H1 (cell line): ENCODE measurements around the gene NEURL2. TPM values are rescaled to one million over a fixed set of nuclear protein-coding genes. Genes with fewer than 3 reads are reported as not detected.
A peak's percentile ranks its signal among the peaks of the same experiment; 100 is the strongest.

Experiments
- CTCF ChIA-PET: fragments of 300-600 bp; sonication (Branson Sonifier 250); formaldehyde crosslinking; loops from one replicate; lab custom pipeline; 2021; ENCODE audit not compliant: partially characterized antibody; lab: Charles Lee
- POLR2A ChIA-PET: fragments of 300-600 bp; sonication (Branson Sonifier 250); formaldehyde crosslinking; loops from one replicate; lab custom pipeline; 2021; ENCODE audit warnings: inconsistent platforms; ENCODE audit not compliant: partially characterized antibody; lab: Charles Lee
- DNase-seq, 2 experiments: peaks; one replicate each; pipeline versions ENCODE4 v3.0.0 to v3.0.0-alpha.2; 2010 to 2022; ENCODE audit warnings: low spot score in 2 of 2, low read depth in 1 of 2, mixed read lengths in 1 of 2
- FAIRE-seq: peaks from 2 replicates; lab custom pipeline; 2011; peaks lifted over from hg19 to GRCh38; lab: Jason Lieb, UNC
- H2AFZ ChIP-seq: 2 replicates; pipeline ENCODE4 v1.8.1; 2012; ENCODE audit warnings: low read length, inconsistent platforms
- H2AK5ac ChIP-seq: 2 replicates; pipeline ENCODE4 v1.6.1; 2013; ENCODE audit warnings: low read depth, low read length
- H2BK120ac ChIP-seq: replicated peaks from 2 replicates; pipeline ENCODE3; 2013; ENCODE audit warnings: low read depth, low read length, inconsistent platforms
- H2BK12ac ChIP-seq: 2 replicates; pipeline ENCODE4 v1.6.1; 2013; ENCODE audit warnings: low read depth, low read length
- H2BK15ac ChIP-seq: 2 replicates; pipeline ENCODE4 v1.6.1; 2013; ENCODE audit warnings: low read length
- H2BK20ac ChIP-seq: 2 replicates; pipeline ENCODE4 v1.6.1; 2013; ENCODE audit warnings: low read length
- H2BK5ac ChIP-seq: 2 replicates; pipeline ENCODE4 v1.6.1; 2013; ENCODE audit warnings: low read depth, low read length
- H3K14ac ChIP-seq: 2 replicates; pipeline ENCODE4 v1.6.1; 2013; ENCODE audit warnings: inconsistent platforms; ENCODE audit not compliant: insufficient read length
- H3K18ac ChIP-seq: 2 replicates; pipeline ENCODE4 v1.6.1; 2013; ENCODE audit warnings: low read length; ENCODE audit errors: extremely low read depth
- H3K23ac ChIP-seq: 2 replicates; pipeline ENCODE4 v1.6.1; 2013; ENCODE audit warnings: inconsistent platforms; ENCODE audit not compliant: insufficient read length
- H3K23me2 ChIP-seq: 2 replicates; pipeline ENCODE4 v1.6.1; 2013; ENCODE audit warnings: low read depth, low read length
- H3K27ac ChIP-seq: 2 replicates; pipeline ENCODE4 v1.6.1; 2011; ENCODE audit warnings: low read depth, low read length, inconsistent platforms
- H3K27me3 ChIP-seq, 4 experiments: replicated peaks in 1 of 4; 1 replicate in 1 of 4; 2 replicates in 3 of 4; pipeline versions ENCODE4 v1.6.1 to v1.8.1; 2011 to 2013; ENCODE audit warnings: low read length in 3 of 4, mild to moderate bottlenecking in 3 of 4, inconsistent platforms in 2 of 4, mixed read lengths in 2 of 4, moderate library complexity in 1 of 4; ENCODE audit not compliant: control insufficient read depth in 3 of 4, insufficient read depth in 3 of 4; ENCODE audit errors: extremely low read depth in 1 of 4
- H3K36me3 ChIP-seq, 4 experiments: 2 replicates each; pipeline versions ENCODE4 v1.6.1 to v1.8.1; 2011 to 2013; ENCODE audit warnings: mild to moderate bottlenecking in 4 of 4, low read length in 3 of 4, moderate library complexity in 2 of 4, control low read depth in 1 of 4, inconsistent platforms in 1 of 4; ENCODE audit not compliant: insufficient read depth in 4 of 4, control insufficient read depth in 2 of 4
- H3K4ac ChIP-seq: replicated peaks from 2 replicates; pipeline ENCODE3; 2013; ENCODE audit warnings: low read length, low read depth, mixed read lengths, inconsistent platforms; ENCODE audit not compliant: insufficient read length
- H3K4me1 ChIP-seq, 4 experiments: replicated peaks in 1 of 4; 1 replicate in 1 of 4; 2 replicates in 3 of 4; pipeline versions ENCODE4 v1.6.1 to v1.8.1; 2011 to 2013; ENCODE audit warnings: low read length in 3 of 4, inconsistent platforms in 2 of 4, mixed read lengths in 1 of 4; ENCODE audit not compliant: insufficient read depth in 4 of 4, control insufficient read depth in 3 of 4
- H3K4me2 ChIP-seq, 2 experiments: 2 replicates each; pipeline versions ENCODE4 v1.6.1 to v1.8.1; 2011 to 2013; ENCODE audit warnings: low read depth in 2 of 2, low read length in 2 of 2, control low read depth in 1 of 2, inconsistent platforms in 1 of 2, mild to moderate bottlenecking in 1 of 2; ENCODE audit not compliant: insufficient read depth in 1 of 2
- H3K4me3 ChIP-seq, 4 experiments: fragments of 200-600, 300-600 bp in 1 of 4; sonication (generic), shearing (Covaris generic), sonication (Bioruptor Twin) in 1 of 4; 2 replicates each; pipeline versions ENCODE4 v1.5.1 to v1.8.1; 2011 to 2016; ENCODE audit warnings: low read length in 4 of 4, low read depth in 3 of 4, control low read depth in 2 of 4, inconsistent platforms in 2 of 4, mild to moderate bottlenecking in 2 of 4, mixed read lengths in 1 of 4, moderate library complexity in 1 of 4; ENCODE audit not compliant: insufficient read depth in 2 of 4; ENCODE audit errors: extremely low read depth in 1 of 4
- H3K56ac ChIP-seq: replicated peaks from 2 replicates; pipeline ENCODE3; 2013; ENCODE audit warnings: low read depth, mild to moderate bottlenecking, mixed read lengths, low read length, inconsistent platforms; ENCODE audit not compliant: insufficient read length
- H3K79me1 ChIP-seq: 2 replicates; pipeline ENCODE4 v1.6.1; 2013; ENCODE audit warnings: low read depth, low read length, control low read depth
- H3K79me2 ChIP-seq, 2 experiments: 2 replicates each; pipeline versions ENCODE4 v1.6.1 to v1.8.1; 2012 to 2013; ENCODE audit warnings: low read length in 2 of 2, mild to moderate bottlenecking in 2 of 2, inconsistent platforms in 1 of 2; ENCODE audit not compliant: insufficient read depth in 2 of 2, control insufficient read depth in 1 of 2
- H3K9ac ChIP-seq, 4 experiments: replicated peaks in 1 of 4; 1 replicate in 1 of 4; 2 replicates in 3 of 4; pipeline versions ENCODE4 v1.6.1 to v1.8.1; 2011 to 2013; ENCODE audit warnings: low read depth in 3 of 4, low read length in 3 of 4, control low read depth in 2 of 4, mild to moderate bottlenecking in 2 of 4, moderate library complexity in 2 of 4, inconsistent platforms in 1 of 4; ENCODE audit errors: extremely low read depth in 1 of 4
- H3K9me3 ChIP-seq, 2 experiments: 2 replicates each; pipeline versions ENCODE4 v1.6.1 to v1.8.1; 2012 to 2013; ENCODE audit warnings: mild to moderate bottlenecking in 2 of 2, moderate library complexity in 2 of 2, control low read depth in 1 of 2, inconsistent platforms in 1 of 2, low read depth in 1 of 2, low read length in 1 of 2, mixed read lengths in 1 of 2; ENCODE audit not compliant: insufficient read depth in 2 of 2
- H4K20me1 ChIP-seq, 2 experiments: replicated peaks in 1 of 2; 2 replicates each; pipeline versions ENCODE3 to v1.8.1; 2011 to 2013; ENCODE audit warnings: inconsistent platforms in 2 of 2, low read length in 2 of 2, mild to moderate bottlenecking in 1 of 2; ENCODE audit not compliant: insufficient read depth in 2 of 2, control insufficient read depth in 1 of 2
- H4K5ac ChIP-seq: 2 replicates; pipeline ENCODE4 v1.6.1; 2013; ENCODE audit warnings: low read length, low read depth, mixed read lengths, inconsistent platforms; ENCODE audit not compliant: insufficient read length
- H4K8ac ChIP-seq: 2 replicates; pipeline ENCODE4 v1.8.0; 2013; ENCODE audit warnings: mild to moderate bottlenecking, moderate library complexity, low read length, inconsistent platforms; ENCODE audit not compliant: insufficient read depth; ENCODE audit errors: extremely low read depth
- H4K91ac ChIP-seq: replicated peaks from 2 replicates; pipeline ENCODE3; 2013; ENCODE audit warnings: low read length, mixed read lengths, inconsistent platforms; ENCODE audit not compliant: insufficient read length
- ASH2L ChIP-seq: fragments of 200-600, 300-600 bp; sonication (generic); IDR thresholded peaks from one replicate; pipeline ENCODE4 v1.7.1; 2017; ENCODE audit warnings: low read length
- CEBPB ChIP-seq: IDR thresholded peaks from 2 replicates; pipeline ENCODE4 v1.6.1; 2012; ENCODE audit warnings: low read depth, low read length
- CTBP2 ChIP-seq: IDR thresholded peaks from 2 replicates; pipeline ENCODE4 v1.7.0; 2011; ENCODE audit warnings: borderline replicate concordance, mild to moderate bottlenecking, moderate library complexity, mixed read lengths, low read length; ENCODE audit not compliant: insufficient read depth, insufficient read length
- CTCF ChIP-seq, 3 experiments: IDR thresholded peaks; 1 replicate in 2 of 3; 2 replicates in 1 of 3; pipeline versions ENCODE4 v1.5.1 to v1.6.1; 2011; ENCODE audit warnings: low read length in 3 of 3, mild to moderate bottlenecking in 3 of 3, inconsistent platforms in 2 of 3, low read depth in 1 of 3, moderate library complexity in 1 of 3; ENCODE audit not compliant: insufficient read depth in 1 of 3; ENCODE audit errors: control extremely low read depth in 1 of 3
- JUND ChIP-seq: IDR thresholded peaks from 2 replicates; pipeline ENCODE4 v1.6.1; 2011; ENCODE audit warnings: mild to moderate bottlenecking, improper control_type of control experiment, low read length
- KDM5A ChIP-seq: fragments of 200-600 bp; IDR thresholded peaks from 2 replicates; pipeline ENCODE4 v1.7.1; 2012; ENCODE audit warnings: mild to moderate bottlenecking, low read length, inconsistent platforms, mixed read lengths
- SIX5 ChIP-seq: IDR thresholded peaks from 2 replicates; pipeline ENCODE4 v1.6.1; 2011; ENCODE audit warnings: mild to moderate bottlenecking, low read depth, low read length
- SP4 ChIP-seq: IDR thresholded peaks from 2 replicates; pipeline ENCODE4 v1.6.1; 2012; ENCODE audit warnings: low read length, inconsistent platforms
- TAF7 ChIP-seq: optimal IDR thresholded peaks from 2 replicates; pipeline ENCODE3; 2011; ENCODE audit warnings: low read depth, mild to moderate bottlenecking, inconsistent platforms, low read length, moderate library complexity, borderline replicate concordance
- WGBS, 2 experiments: shearing (Covaris generic) in 1 of 2; methylation state at CpG; one replicate each; pipeline versions ENCODE4 v1.1.6 to v1.1.7; 2013 to 2015; ENCODE audit warnings: low lambda C conversion rate in 2 of 2, mixed read lengths in 2 of 2, inconsistent platforms in 1 of 2, low coverage in 1 of 2, missing lambda C conversion rate in 1 of 2; ENCODE audit not compliant: insufficient replicate concordance in 2 of 2, insufficient coverage in 1 of 2, insufficient read length in 1 of 2; ENCODE audit errors: extremely low coverage in 1 of 2, missing lambda C conversion rate in 1 of 2; 5-methylcytosine and 5-hydroxymethylcytosine counted together
- polyA plus RNA-seq, 7 experiments: library from polyadenylated mRNA; depleted of rRNA in 3 of 7; stranded (reverse) in 5 of 7; unstranded in 2 of 7; fragments of >200 nt in 5 of 7; fragments of 200-250 nt in 2 of 7; gene quantifications; 1 replicate in 5 of 7; 2 replicates in 1 of 7; 4 replicates in 1 of 7; pipeline versions ENCODE4 v1.2.1 to v1.2.3, GENCODE V29; 2011 to 2013; ENCODE audit warnings: missing spikeins in 2 of 7, mixed read lengths in 2 of 7
- total RNA-seq: library from RNA; stranded (reverse); fragmentation: NEBNext Ultra II Directional; extraction: Animal tissue kit (Norgen Biotek cat#: 25700); gene quantifications from 2 replicates; pipeline ENCODE4 v1.2.1, GENCODE V29; 2021

The NEURL2 gene
- total and polyA plus RNA-seq, 2 of the 8 experiments (the other 6 are each of a cell fraction or from before 2014, with no cell fraction given): 6.9 TPM

- no peak overlapping the region for H3K23ac ChIP-seq
- H3K56ac ChIP-seq: no peak overlapping the region
- no peaks in the 10 kb centered on the region; the same call in 1 of the 2 replicates for H3K79me1 ChIP-seq
- no peak overlapping the region for H2BK5ac ChIP-seq
- no peak overlapping the region for H3K4me3 ChIP-seq
- H3K27me3 ChIP-seq: no peaks in the 10 kb centered on the region
- peaks cover 0 to 15% of the 10 kb centered on the region in 2 experiments; a peak in 1 of 4 replicates for H3K79me2 ChIP-seq
- H3K18ac ChIP-seq: no peak overlapping the region
- no peak overlapping the region for H3K4me2 ChIP-seq
- no peak overlapping the region for H2BK12ac ChIP-seq
- H3K9ac ChIP-seq: no peak overlapping the region
- no peak overlapping the region for H2BK120ac ChIP-seq
- H3K4ac ChIP-seq: no peak overlapping the region
- DNase-seq: no peak
- ChIA-PET CTCF (interaction anchor here (0.6 to 1.2 kb wide), 3 partner anchors 37 to 110 kb away, joined by 3 to 4 read pairs (median 3); no protein-coding TSS in a partner anchor), POLR2A (interaction anchor here (1.1 to 1.2 kb wide), 3 partner anchors 21 to 50 kb away, joined by 3 to 9 read pairs (median 3); partner anchors contain the start of gene ZSWIM1)
- no peak overlapping the region for H4K5ac ChIP-seq
- H2BK20ac ChIP-seq: no peak overlapping the region
- no peaks in the 10 kb centered on the region; a peak in 1 of 8 replicates for H3K36me3 ChIP-seq
- peaks cover 8% of the 10 kb centered on the region; the same call in 1 of the 2 replicates for H3K23me2 ChIP-seq
- FAIRE-seq: no peak
- no peaks in the 10 kb centered on the region for H4K20me1 ChIP-seq
- WGBS, 2 experiments: 87% methylated on average over 7 of the region's 7 CpGs; no CpG with 5 or more reads in 1 of the 2 experiments
- H2AK5ac ChIP-seq: 0 out of 2 replicates have a peak overlapping the region, but pooled peaks have one; percentile 32
- no peak overlapping the region for H2AFZ ChIP-seq
- no peak overlapping the region for H3K14ac ChIP-seq
- no peak overlapping the region for H4K8ac ChIP-seq
- H3K27ac ChIP-seq: no peak overlapping the region
- H3K9me3 ChIP-seq: no peaks in the 10 kb centered on the region
- no peak overlapping the region for H4K91ac ChIP-seq
- no peak overlapping the region for H2BK15ac ChIP-seq
- peaks cover 0 to 6% (median 1%) of the 10 kb centered on the region in 4 experiments; a peak in 4 of 7 replicates for H3K4me1 ChIP-seq
- TF ChIP-seq CTCF (IDR thresholded peaks at IDR 0.05; ENCODE audit: control extremely low read depth in 1 of 3, insufficient read depth in 1 of 3, low read depth in 1 of 3, low read length in 3 of 3) (no peak), SP4 (no peak), TAF7 (no peak), CEBPB (no peak), SIX5 (no peak), CTBP2 (no peak), ASH2L (no peak), JUND (no peak), KDM5A (no peak)
Measured at GRCh38 chr20:45860560-45861220, 30.3 kb downstream of the NEURL2 start.
